OCI-LY7 (cell line): Measurements from ENCODE around the gene TM9SF1. TPM values are rescaled to one million over a fixed set of nuclear protein-coding genes. Genes with fewer than 3 reads are reported as not detected.
A peak's percentile ranks its signal among the peaks of the same experiment; 100 is the strongest.

Experiments used
- Bru-seq: library from RNA; stranded (reverse); fragments of 400-500 nt; gene quantifications from one replicate; lab custom pipeline; 2021; lab: Mats Ljungman, UMichigan
- BruChase-seq, 2 experiments: library from RNA; stranded (reverse); fragments of 400-500 nt; gene quantifications; one replicate each; lab custom pipeline; 2021; lab: Mats Ljungman, UMichigan
- BruUV-seq: library from RNA; stranded (reverse); fragments of 400-500 nt; replicated peaks from 2 replicates; lab custom pipeline; 2021; lab: Mats Ljungman, UMichigan
- CTCF ChIA-PET: fragments of 300-600 bp; sonication (Branson Sonifier 250); formaldehyde crosslinking; loops from one replicate; lab custom pipeline; 2022; ENCODE audit warnings: antibody characterized with exemption; ENCODE audit not compliant: unreplicated experiment; lab: Charles Lee
- POLR2A ChIA-PET: fragments of 300-600 bp; sonication (Branson Sonifier 250); formaldehyde crosslinking; loops from one replicate; lab custom pipeline; 2022; ENCODE audit warnings: antibody characterized with exemption; lab: Charles Lee
- DNase-seq: peaks from one replicate; pipeline ENCODE4 v3.0.0-alpha.2; 2015; ENCODE audit warnings: low spot score
- H2AFZ ChIP-seq: fragments of 200-600 bp; sonication (generic), shearing (Covaris generic); 2 replicates; pipeline ENCODE4 v1.6.1; 2014; ENCODE audit warnings: mild to moderate bottlenecking, antibody characterized with exemption, low read length, moderate library complexity
- H3K27ac ChIP-seq: fragments of 200-600 bp; sonication (generic); 2 replicates; pipeline ENCODE4 v1.5.1; 2014; ENCODE audit warnings: mixed run types, low read depth, mild to moderate bottlenecking, moderate library complexity, low read length, inconsistent platforms; ENCODE audit not compliant: poor library complexity, severe bottlenecking
- H3K36me3 ChIP-seq: fragments of 200-600 bp; sonication (generic); 2 replicates; pipeline ENCODE4 v1.6.1; 2014; ENCODE audit warnings: mild to moderate bottlenecking, antibody characterized with exemption, low read length, moderate library complexity, mixed read lengths; ENCODE audit not compliant: insufficient read depth
- H3K4me1 ChIP-seq: fragments of 200-600 bp; sonication (generic); 2 replicates; pipeline ENCODE4 v1.5.1; 2014; ENCODE audit warnings: mild to moderate bottlenecking, low read length; ENCODE audit not compliant: insufficient read depth, poor library complexity, severe bottlenecking
- H3K4me2 ChIP-seq: fragments of 200-600 bp; sonication (generic); 2 replicates; pipeline ENCODE4 v1.6.1; 2014; ENCODE audit warnings: mild to moderate bottlenecking, low read length
- H3K4me3 ChIP-seq: fragments of 200-600 bp; sonication (generic); 2 replicates; pipeline ENCODE4 v1.5.1; 2014; ENCODE audit warnings: mild to moderate bottlenecking, low read depth, low read length; ENCODE audit not compliant: poor library complexity, severe bottlenecking
- H3K79me2 ChIP-seq: fragments of 200-600 bp; sonication (generic); 2 replicates; pipeline ENCODE4 v1.6.1; 2016; ENCODE audit warnings: low read depth, mild to moderate bottlenecking, low read length, moderate library complexity, mixed read lengths; ENCODE audit not compliant: insufficient read depth
- H3K9me2 ChIP-seq: fragments of 200-600 bp; sonication (generic); 2 replicates; pipeline ENCODE4 v1.6.1; 2016; ENCODE audit warnings: mild to moderate bottlenecking, low read length, mixed read lengths; ENCODE audit not compliant: insufficient read depth
- H3K9me3 ChIP-seq: fragments of 200-600 bp; sonication (generic); 2 replicates; pipeline ENCODE4 v1.6.1; 2014; ENCODE audit warnings: mild to moderate bottlenecking, mixed run types, low read length, mixed read lengths
- H4K20me1 ChIP-seq: fragments of 200-600 bp; sonication (generic); 2 replicates; pipeline ENCODE4 v1.6.1; 2014; ENCODE audit warnings: mild to moderate bottlenecking, antibody characterized with exemption, low read length, moderate library complexity, mixed read lengths; ENCODE audit not compliant: insufficient read depth
- EZH2phosphoT487 ChIP-seq: fragments of 200-600 bp; sonication (generic); IDR thresholded peaks from 2 replicates; pipeline ENCODE4 v1.6.1; 2018; ENCODE audit warnings: low read depth, borderline replicate concordance, mild to moderate bottlenecking, mixed run types, antibody characterized with exemption, low read length, moderate library complexity, mixed read lengths
- intact Hi-C: fragments of 100-400 bp; cut with micrococcal nuclease; formaldehyde crosslinking; loops from one replicate; pipeline ENCODE4 v1.10.0; 2022; ENCODE audit not compliant: unreplicated experiment
- long read RNA-seq: library from polyadenylated mRNA; stranded (forward); transcript quantifications from one replicate; pipeline ENCODE4 v2.0.0, GENCODE V29; 2022
- total RNA-seq, 2 experiments: library from RNA; depleted of rRNA in 1 of 2; stranded (reverse); fragments of >200 nt in 1 of 2; shearing (Covaris generic) in 1 of 2; gene quantifications; 2 replicates each; pipeline ENCODE4 v1.2.3, GENCODE V29; 2014 to 2022
- TF ChIP-seq, protein P1 (sequence below): fragments of 200-600 bp; sonication (generic); conservative IDR thresholded peaks from 2 replicates; pipeline ENCODE4 v1.5.1; 2014; ENCODE audit warnings: mild to moderate bottlenecking, antibody characterized with exemption, low read length, moderate library complexity, mixed read lengths

TM9SF1 gene
- total RNA-seq (2014; rRNA removed; shearing (Covaris generic)) (23.4 and 31.3 TPM in 2 replicates), total RNA-seq (2022) (23.1 and 27.8 TPM in 2 replicates), Bru-seq, nascent RNA (percentile 57 among the genes with signal in this experiment), BruChase-seq, experiment 1, labeled RNA remaining after a 6-hour chase (percentile 72 among the genes with signal in this experiment), BruChase-seq, experiment 2, labeled RNA remaining after a 2-hour chase (percentile 83 among the genes with signal in this experiment)
- long read RNA-seq, transcript TM9SF1-201 (6 exons, 2,452 nt) = major isoform, 43 of 81 reads
- long read RNA-seq, partial matches to known transcripts = 11 of 81 reads
- long read RNA-seq, other reads (novel, unspliced or antisense) = 24 of 81 reads

- CTCF ChIA-PET = interaction anchor here (0.7 to 1.0 kb wide), 3 partner anchors 15 to 1745 kb away, joined by 3 to 4 read pairs (median 4); no protein-coding TSS in a partner anchor
- TF ChIP-seq, protein P1, sequence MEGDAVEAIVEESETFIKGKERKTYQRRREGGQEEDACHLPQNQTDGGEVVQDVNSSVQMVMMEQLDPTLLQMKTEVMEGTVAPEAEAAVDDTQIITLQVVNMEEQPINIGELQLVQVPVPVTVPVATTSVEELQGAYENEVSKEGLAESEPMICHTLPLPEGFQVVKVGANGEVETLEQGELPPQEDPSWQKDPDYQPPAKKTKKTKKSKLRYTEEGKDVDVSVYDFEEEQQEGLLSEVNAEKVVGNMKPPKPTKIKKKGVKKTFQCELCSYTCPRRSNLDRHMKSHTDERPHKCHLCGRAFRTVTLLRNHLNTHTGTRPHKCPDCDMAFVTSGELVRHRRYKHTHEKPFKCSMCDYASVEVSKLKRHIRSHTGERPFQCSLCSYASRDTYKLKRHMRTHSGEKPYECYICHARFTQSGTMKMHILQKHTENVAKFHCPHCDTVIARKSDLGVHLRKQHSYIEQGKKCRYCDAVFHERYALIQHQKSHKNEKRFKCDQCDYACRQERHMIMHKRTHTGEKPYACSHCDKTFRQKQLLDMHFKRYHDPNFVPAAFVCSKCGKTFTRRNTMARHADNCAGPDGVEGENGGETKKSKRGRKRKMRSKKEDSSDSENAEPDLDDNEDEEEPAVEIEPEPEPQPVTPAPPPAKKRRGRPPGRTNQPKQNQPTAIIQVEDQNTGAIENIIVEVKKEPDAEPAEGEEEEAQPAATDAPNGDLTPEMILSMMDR = no peak
- no peak for TF ChIP-seq EZH2phosphoT487
- no TSS peak for BruUV-seq
- intact Hi-C loops = loop anchor here (1.0 to 5.0 kb wide), 2 partner anchors 18 to 172 kb away; partner anchors contain the start of genes CHMP4A and NFATC4
- peaks cover 26% of the 10 kb centered on the region for H3K4me1 ChIP-seq
- peaks cover 17% of the 10 kb centered on the region; the same call in 1 of the 2 replicates for H3K79me2 ChIP-seq
- peak within 1 kb of the TSS; percentile 91 for H3K4me2 ChIP-seq
- H3K4me3 ChIP-seq = peak within 1 kb of the TSS; percentile 75
- POLR2A ChIA-PET = interaction anchor here (0.5 to 2.3 kb wide), 9 partner anchors 18 to 85 kb away, joined by 4 to 18 read pairs (median 6); partner anchors contain the start of genes CHMP4A, DCAF11, EMC9 and NRL
- peak within 1 kb of the TSS; percentile 32 for H2AFZ ChIP-seq
- peak within 1 kb of the TSS; percentile 86 for H3K27ac ChIP-seq
- H4K20me1 ChIP-seq = no peaks in the 10 kb centered on the region
- H3K9me2 ChIP-seq = no peaks in the 10 kb centered on the region
- H3K9me3 ChIP-seq = no peaks in the 10 kb centered on the region
- H3K36me3 ChIP-seq = peaks cover 38% of the 10 kb centered on the region
- DNase-seq = peak; percentile 93
Measured at GRCh38 chr14:24195186-24196070, at the start of gene TM9SF1. TSS of gene TM9SF1 (minus strand) at chr14:24195441. CDS start at chr14:24195019, 422 bp downstream.

DNA sequence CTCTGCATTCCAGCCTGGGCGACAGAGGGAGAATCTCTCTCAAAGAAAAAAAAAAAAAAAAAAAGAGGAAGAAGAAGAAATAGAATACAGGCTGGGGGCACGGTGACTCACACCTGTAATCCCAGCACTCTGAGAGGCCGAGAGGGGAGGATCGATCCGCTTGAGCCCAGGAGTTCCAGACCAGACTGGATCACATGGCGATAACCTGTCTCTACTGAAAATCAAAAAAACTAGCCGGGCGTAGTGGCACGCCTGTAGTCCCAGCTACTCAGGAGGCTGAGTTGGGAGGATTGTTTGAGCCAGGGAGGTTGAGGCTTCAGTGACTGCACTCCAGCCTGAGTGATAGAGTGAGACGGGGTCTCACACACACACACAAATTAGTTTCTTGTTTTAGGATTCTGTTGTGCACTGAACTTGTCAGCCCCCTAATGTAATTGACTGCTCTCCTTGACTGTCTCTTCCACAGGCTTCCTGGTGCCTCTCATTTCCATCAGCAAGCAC is 48.1 kb upstream of the TM9SF1 start:
- ChIA-PET POLR2A (interaction anchor here (0.5 to 2.3 kb wide), 19 partner anchors 11 to 1755 kb away, joined by 3 to 25 read pairs (median 4); partner anchors contain the start of genes CHMP4A, CIDEB, DHRS1 and GMPR2), CTCF (interaction anchor here (0.6 to 2.2 kb wide), 5 partner anchors 37 to 128 kb away, joined by 3 to 17 read pairs (median 6); partner anchors contain the start of genes CIDEB, DHRS1 and NOP9)
- Histone ChIP-seq H3K9me2 (no peaks in the 10 kb centered on the region), H4K20me1 (no peaks in the 10 kb centered on the region), H3K4me2 (peak overlapping the region; percentile 92), H3K4me3 (peak overlapping the region; percentile 82), H3K27ac (peak overlapping the region; percentile 90), H3K4me1 (peaks cover 30% of the 10 kb centered on the region), H3K36me3 (peaks cover 28% of the 10 kb centered on the region), H3K9me3 (no peaks in the 10 kb centered on the region), H2AFZ (peak overlapping the region; percentile 35; the same call in 1 of the 2 replicates), H3K79me2 (peaks cover 16% of the 10 kb centered on the region; the same call in 1 of the 2 replicates)
- DNase-seq = peak; percentile 14
- intact Hi-C loops = loop anchor here (1.0 to 5.0 kb wide), 6 partner anchors 54 to 231 kb away; partner anchors contain the start of gene IPO4
- TF ChIP-seq EZH2phosphoT487 = no peak
- TF ChIP-seq, protein P1 = no peak
- no TSS peak for BruUV-seq
